Fibroblast of villous mesenchyme (primary cell): ENCODE measurements around the gene DNAAF2. TPM values are rescaled to one million over a fixed set of nuclear protein-coding genes. Genes with fewer than 3 reads are reported as not detected.
"Not testable (repeated sequence)": the region's sequence is repeated elsewhere in the genome, so short reads cannot be mapped to it uniquely, and the experiment has no call there.

Experiments used
- DNase-seq: peaks from one replicate; pipeline ENCODE4 v3.0.0-alpha.2; 2010; ENCODE audit warnings: low read depth
- H3K4me3 ChIP-seq: 2 replicates; pipeline ENCODE4 v1.5.1; 2011; ENCODE audit warnings: low read depth, mild to moderate bottlenecking, low read length
- CTCF ChIP-seq: IDR thresholded peaks from 2 replicates; pipeline ENCODE4 v1.5.1; 2012; ENCODE audit warnings: low read depth, mild to moderate bottlenecking, low read length; ENCODE audit not compliant: insufficient read depth
- total RNA-seq: library from RNA; depleted of rRNA; stranded (reverse); fragments of >200 nt; gene quantifications from 2 replicates; pipeline ENCODE4 v1.2.3, GENCODE V29; 2012

DNAAF2 gene
- 8.4 and 11.7 TPM in 2 replicates for total RNA-seq

GRCh38 chr14:49634547-49635334 is at the start of gene DNAAF2:
Gene DNAAF2, minus strand, starts transcription at chr14:49635244. Its CDS starts 95 bp downstream, at chr14:49635149.
- DNase-seq, result peak; percentile 83
- H3K4me3 ChIP-seq, result peak within 1 kb of the TSS; percentile 87
- TF ChIP-seq CTCF, result no peak

- no peak overlapping the region for H3K4me3 ChIP-seq
- DNase-seq, result no peak
- TF ChIP-seq CTCF, result no peak
Measured at GRCh38 chr14:49679271-49679670, 44.2 kb upstream of the DNAAF2 start.

- no peak for DNase-seq
- no peak overlapping the region for H3K4me3 ChIP-seq
- peak; percentile 14 for TF ChIP-seq CTCF
Measured at GRCh38 chr14:49677643-49678042, 42.6 kb upstream of the DNAAF2 start.

GRCh38 chr14:49673586-49673985 is 38.5 kb upstream of the DNAAF2 start:
- no peak for DNase-seq
- TF ChIP-seq CTCF, result no peak
- no peak overlapping the region for H3K4me3 ChIP-seq

GRCh38 chr14:49670475-49670874 is 35.4 kb upstream of the DNAAF2 start:
- no peak overlapping the region for H3K4me3 ChIP-seq
- DNase-seq, result no peak
- no peak for TF ChIP-seq CTCF

- no peak for TF ChIP-seq CTCF
- DNase-seq, result no peak
- no peak overlapping the region for H3K4me3 ChIP-seq
Measured at GRCh38 chr14:49659526-49660455, 24.7 kb upstream of the DNAAF2 start.

GRCh38 chr14:49657500-49657899 is 22.5 kb upstream of the DNAAF2 start:
- not testable (repeated sequence) for H3K4me3 ChIP-seq, DNase-seq
